Gastroesophageal sphincter (tissue), 4 donors: Measurements from ENCODE around the gene LRRC28. TPM values are rescaled to one million over a fixed set of nuclear protein-coding genes. Genes with fewer than 3 reads are reported as not detected.

ENCODE experiments used
- ATAC-seq: fragments of 150-250 bp; one replicate; pipeline ENCODE4 v1.9.1; 2016; ENCODE audit warnings: mild to moderate bottlenecking, moderate library complexity
- H3K27ac ChIP-seq, 4 donors: fragments of 200-600 bp; sonication (generic) in 3 of 4; 1 replicate in 3 of 4; 2 replicates in 1 of 4; pipeline ENCODE4 v1.5.1; 2016 to 2019
- H3K27me3 ChIP-seq: fragments of 200-600 bp; sonication (generic); one replicate; pipeline ENCODE4 v1.5.1; 2019
- H3K36me3 ChIP-seq, 2 donors: fragments of 200-600 bp; sonication (generic); one replicate each; pipeline ENCODE4 v1.5.1; 2019; ENCODE audit warnings: control low read depth in 1 of 2
- H3K4me1 ChIP-seq, 3 donors: fragments of 200-600 bp; sonication (generic); 1 replicate in 2 of 3; 2 replicates in 1 of 3; pipeline ENCODE4 v1.5.1; 2016 to 2019; ENCODE audit warnings: control low read depth in 2 of 3
- H3K4me3 ChIP-seq, 2 donors: fragments of 200-600 bp; sonication (generic); one replicate each; pipeline ENCODE4 v1.5.1; 2019; ENCODE audit warnings: mild to moderate bottlenecking in 1 of 2, moderate library complexity in 1 of 2
- H3K9me3 ChIP-seq, 3 donors: fragments of 200-600 bp; sonication (generic); one replicate each; pipeline ENCODE4 v1.5.1; 2017 to 2019; ENCODE audit warnings: control low read depth in 2 of 3
- EP300 ChIP-seq: sonication (generic); formaldehyde crosslinking; IDR thresholded peaks from one replicate; pipeline ENCODE4 v1.6.1; 2017; ENCODE audit warnings: antibody characterized with exemption, mild to moderate bottlenecking
- POLR2A ChIP-seq, 2 donors: fragments of 450-650 bp; IDR thresholded peaks; one replicate each; pipeline ENCODE4 v1.6.1; 2017; ENCODE audit warnings: antibody characterized with exemption in 2 of 2, mild to moderate bottlenecking in 2 of 2, moderate library complexity in 1 of 2
- POLR2AphosphoS5 ChIP-seq: sonication (generic); formaldehyde crosslinking; IDR thresholded peaks from one replicate; pipeline ENCODE4 v1.6.1; 2017; ENCODE audit warnings: antibody characterized with exemption
- WGBS, 2 donors: methylation state at CpG; one replicate each; pipeline ENCODE4 v1.1.5; 2018; ENCODE audit warnings: low coverage in 1 of 2; 5-methylcytosine and 5-hydroxymethylcytosine counted together
- total RNA-seq, 4 donors: library from RNA; depleted of rRNA; stranded (reverse); fragments of >200 nt; gene quantifications; one replicate each; pipeline ENCODE4 v1.1.0, GENCODE V29; 2016
- TF ChIP-seq, protein P1 (sequence below), 4 experiments: fragments of 200-600 bp in 2 of 4; fragments of 450-650 bp in 2 of 4; sonication (generic) in 1 of 4; IDR thresholded peaks; one replicate each; pipeline ENCODE4 v1.5.1; 2017 to 2019; ENCODE audit warnings: antibody characterized with exemption in 4 of 4, mild to moderate bottlenecking in 2 of 4, moderate library complexity in 2 of 4

The LRRC28 gene
- total RNA-seq, 4 donors from 2014 or later = 26.1 to 47.2 (median 28.5) TPM

DNA sequence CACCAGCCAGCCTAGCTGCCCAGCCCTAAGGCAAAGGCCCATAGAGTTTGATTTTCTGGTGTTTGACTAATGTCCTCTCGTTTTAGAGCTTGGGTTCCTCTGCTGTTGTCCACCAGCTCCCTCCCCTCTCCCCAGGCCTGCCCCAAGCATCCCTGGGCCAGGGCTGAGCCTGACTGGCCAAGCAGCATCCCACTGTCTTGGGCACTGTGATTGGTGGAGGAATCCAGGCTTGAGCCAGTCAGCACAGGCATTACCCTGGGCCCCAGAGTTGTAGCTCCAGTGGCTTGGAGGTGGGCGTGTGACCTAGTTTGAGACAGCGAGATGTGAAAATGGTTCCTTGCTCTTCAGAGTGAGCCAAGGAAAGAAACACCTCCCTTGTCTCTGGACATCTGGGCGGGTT is 159.2 kb downstream of the LRRC28 start:
- H3K36me3 ChIP-seq = no peaks in the 10 kb centered on the region
- 80% methylated on average over 2 of the region's 4 CpGs; no CpG with 5 or more reads in 1 of the 2 donors for WGBS, 2 donors
- no peak overlapping the region for H3K27ac ChIP-seq
- TF ChIP-seq POLR2A (IDR thresholded peaks at IDR 0.05) = no peak
- no peaks in the 10 kb centered on the region for H3K9me3 ChIP-seq
- peaks cover 5 to 27% (median 15%) of the 10 kb centered on the region in 3 donors for H3K4me1 ChIP-seq
- H3K4me3 ChIP-seq = no peak overlapping the region
- no peak for ATAC-seq
- no peaks in the 10 kb centered on the region for H3K27me3 ChIP-seq

- Histone ChIP-seq H3K4me1 (peaks cover 5 to 27% (median 15%) of the 10 kb centered on the region in 3 donors), H3K4me3 (no peak overlapping the region), H3K27ac (no peak overlapping the region), H3K36me3 (no peaks in the 10 kb centered on the region), H3K9me3 (no peaks in the 10 kb centered on the region), H3K27me3 (no peaks in the 10 kb centered on the region)
- TF ChIP-seq EP300 (no peak), POLR2AphosphoS5 (no peak), POLR2A (IDR thresholded peaks at IDR 0.05) (no peak)
- TF ChIP-seq, protein P1, sequence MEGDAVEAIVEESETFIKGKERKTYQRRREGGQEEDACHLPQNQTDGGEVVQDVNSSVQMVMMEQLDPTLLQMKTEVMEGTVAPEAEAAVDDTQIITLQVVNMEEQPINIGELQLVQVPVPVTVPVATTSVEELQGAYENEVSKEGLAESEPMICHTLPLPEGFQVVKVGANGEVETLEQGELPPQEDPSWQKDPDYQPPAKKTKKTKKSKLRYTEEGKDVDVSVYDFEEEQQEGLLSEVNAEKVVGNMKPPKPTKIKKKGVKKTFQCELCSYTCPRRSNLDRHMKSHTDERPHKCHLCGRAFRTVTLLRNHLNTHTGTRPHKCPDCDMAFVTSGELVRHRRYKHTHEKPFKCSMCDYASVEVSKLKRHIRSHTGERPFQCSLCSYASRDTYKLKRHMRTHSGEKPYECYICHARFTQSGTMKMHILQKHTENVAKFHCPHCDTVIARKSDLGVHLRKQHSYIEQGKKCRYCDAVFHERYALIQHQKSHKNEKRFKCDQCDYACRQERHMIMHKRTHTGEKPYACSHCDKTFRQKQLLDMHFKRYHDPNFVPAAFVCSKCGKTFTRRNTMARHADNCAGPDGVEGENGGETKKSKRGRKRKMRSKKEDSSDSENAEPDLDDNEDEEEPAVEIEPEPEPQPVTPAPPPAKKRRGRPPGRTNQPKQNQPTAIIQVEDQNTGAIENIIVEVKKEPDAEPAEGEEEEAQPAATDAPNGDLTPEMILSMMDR (IDR thresholded peaks at IDR 0.05) = no peak
- no peak for ATAC-seq
- 87 to 100% methylated on average over 3 of the region's 8 CpGs for WGBS, 2 donors
Observed at GRCh38 chr15:99411234-99411633, 160.0 kb downstream of the LRRC28 start.

DNA sequence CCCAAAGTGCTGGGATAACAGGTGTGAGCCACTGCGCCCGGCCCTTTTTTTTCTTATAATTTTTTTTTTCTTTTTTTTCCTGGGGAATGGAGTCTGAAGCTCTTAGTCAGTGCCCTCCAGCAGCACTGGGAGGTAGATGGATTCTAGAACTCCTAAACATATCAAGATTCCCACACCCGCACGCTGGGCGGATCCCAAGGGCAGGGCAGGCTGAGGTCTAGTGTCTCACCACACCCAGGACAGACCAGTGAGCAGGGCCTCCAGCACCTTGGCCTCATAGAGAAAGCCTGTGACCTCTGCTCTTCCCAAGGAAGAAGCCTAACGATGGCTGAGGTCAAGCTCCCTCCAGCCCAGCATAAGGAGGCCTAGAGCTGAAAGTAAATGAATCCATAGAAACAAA is 160.8 kb downstream of the LRRC28 start:
- Histone ChIP-seq H3K36me3 (no peaks in the 10 kb centered on the region), H3K27me3 (no peaks in the 10 kb centered on the region), H3K9me3 (no peaks in the 10 kb centered on the region), H3K4me1 (peaks cover 5 to 27% (median 15%) of the 10 kb centered on the region in 3 donors), H3K27ac (no peak overlapping the region), H3K4me3 (no peak overlapping the region)
- TF ChIP-seq, protein P1 (IDR thresholded peaks at IDR 0.05) = no peak
- TF ChIP-seq POLR2A (IDR thresholded peaks at IDR 0.05) = no peak
- TF ChIP-seq POLR2AphosphoS5 = no peak
- no peak for TF ChIP-seq EP300
- ATAC-seq = no peak
- WGBS, 2 donors = 87 to 93% methylated on average over 3 of the region's 6 CpGs

GRCh38 chr15:99412626-99413025 is 161.3 kb downstream of the LRRC28 start:
- no peak for ATAC-seq
- Histone ChIP-seq H3K4me1 (peaks cover 5 to 24% (median 15%) of the 10 kb centered on the region in 3 donors), H3K36me3 (no peaks in the 10 kb centered on the region), H3K27me3 (no peaks in the 10 kb centered on the region), H3K9me3 (no peaks in the 10 kb centered on the region), H3K4me3 (no peak overlapping the region), H3K27ac (no peak overlapping the region)
- WGBS, 2 donors = 88 to 94% methylated on average over 1 to 5 of the region's 8 CpGs
- TF ChIP-seq POLR2AphosphoS5 (no peak), EP300 (no peak), POLR2A (IDR thresholded peaks at IDR 0.05) (no peak)
- TF ChIP-seq, protein P1 (IDR thresholded peaks at IDR 0.05) = no peak

DNA sequence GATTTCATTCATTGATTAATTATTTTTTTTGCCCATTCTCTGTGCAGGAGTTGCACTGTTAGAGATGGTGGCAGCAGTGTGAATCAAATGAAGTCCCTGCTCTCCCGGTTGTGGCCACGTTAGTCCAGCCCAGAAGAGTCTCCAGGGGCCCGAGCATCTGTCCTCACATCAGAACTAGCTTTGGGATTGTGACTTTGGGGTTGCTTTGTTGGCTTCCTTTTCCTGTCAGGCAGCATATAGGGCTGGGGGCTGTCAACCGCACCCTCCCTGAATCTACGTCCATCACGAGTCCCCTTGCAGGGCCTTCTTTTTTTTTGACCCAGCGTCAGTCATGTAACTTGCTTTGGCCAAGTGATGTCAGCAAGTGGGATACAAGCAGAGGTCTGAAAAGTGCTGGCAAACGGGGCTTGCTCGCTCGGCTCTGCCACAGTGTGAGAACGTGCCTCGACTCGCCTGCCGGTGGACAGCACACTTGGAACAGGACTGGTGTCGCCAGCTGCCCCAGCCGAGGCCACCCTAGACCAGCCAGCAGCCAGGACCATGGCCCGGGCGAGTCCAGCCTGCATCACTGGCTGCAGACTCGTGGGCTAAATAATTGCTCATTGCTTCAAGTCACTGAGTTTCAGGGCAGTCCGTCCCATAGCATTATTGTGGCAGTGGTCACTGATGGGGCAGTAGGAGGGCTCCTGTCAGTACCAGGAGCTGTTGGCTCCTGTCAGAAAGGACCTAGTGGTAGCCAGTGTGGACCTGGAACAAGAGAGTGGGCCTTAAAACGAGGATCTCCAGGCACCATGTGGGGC is 162.9 kb downstream of the LRRC28 start:
- WGBS, 2 donors = 83% methylated on average over 3 of the region's 21 CpGs; no CpG with 5 or more reads in 1 of the 2 donors
- Histone ChIP-seq H3K4me3 (no peak overlapping the region), H3K27me3 (no peaks in the 10 kb centered on the region), H3K27ac (no peak overlapping the region), H3K4me1 (peaks cover 0 to 8% (median 4%) of the 10 kb centered on the region in 3 donors), H3K36me3 (no peaks in the 10 kb centered on the region), H3K9me3 (no peaks in the 10 kb centered on the region)
- ATAC-seq = no peak
- TF ChIP-seq, protein P1 (IDR thresholded peaks at IDR 0.05) = no peak
- no peak for TF ChIP-seq EP300
- no peak for TF ChIP-seq POLR2AphosphoS5
- TF ChIP-seq POLR2A (IDR thresholded peaks at IDR 0.05) = no peak
